HepG2 (cell line): Measurements from ENCODE around the gene RRP9. TPM values are rescaled to one million over a fixed set of nuclear protein-coding genes. Genes with fewer than 3 reads are reported as not detected.

ENCODE experiments used
- ATAC-seq: fragments of 200-7000 bp; cut with Tn5 transposase; 3 replicates; pipeline ENCODE4 v1.9.1; 2020; ENCODE audit warnings: mild to moderate bottlenecking, moderate library complexity
- BruUV-seq: library from RNA; stranded (reverse); fragments of 400-500 nt; replicated peaks from 2 replicates; lab custom pipeline; 2021; lab: Mats Ljungman, UMichigan
- CTCF ChIA-PET: fragments of 300-600 bp; formaldehyde crosslinking; extraction: SDS; loops from one replicate; lab custom pipeline; 2021; ENCODE audit warnings: low total read pairs, inconsistent platforms, low intra/inter-chr PET ratio; lab: Yijun Ruan, JAX
- POLR2A ChIA-PET: fragments of 350-600 bp; sonication (Branson Sonifier 250); formaldehyde crosslinking; loops from one replicate; lab custom pipeline; 2020; ENCODE audit warnings: antibody characterized with exemption, inconsistent platforms; lab: Yijun Ruan, JAX
- DNase-seq: peaks from one replicate; pipeline ENCODE4 v3.0.0-alpha.2; 2015; ENCODE audit warnings: low spot score
- FAIRE-seq: peaks from 3 replicates; lab custom pipeline; 2011; peaks lifted over from hg19 to GRCh38; lab: Jason Lieb, UNC
- H2AFZ ChIP-seq: one replicate; pipeline ENCODE4 v1.6.1; 2011; ENCODE audit warnings: low read length, inconsistent platforms
- H3K27ac ChIP-seq: fragments of 300-600 bp; 3 replicates; pipeline ENCODE4 v1.8.0; 2011; ENCODE audit warnings: mixed run types, mild to moderate bottlenecking, mixed read lengths, low read length, inconsistent platforms; ENCODE audit not compliant: insufficient read depth; ENCODE audit errors: extremely low read length
- H3K27me3 ChIP-seq, 2 experiments: fragments of 200-600 bp in 1 of 2; 2 replicates in 1 of 2; 3 replicates in 1 of 2; pipeline versions ENCODE4 v1.6.0 to v1.8.0; 2011; ENCODE audit warnings: low read length in 2 of 2, mild to moderate bottlenecking in 2 of 2, moderate library complexity in 2 of 2, inconsistent platforms in 1 of 2; ENCODE audit not compliant: insufficient read depth in 2 of 2, control insufficient read depth in 1 of 2
- H3K36me3 ChIP-seq, 2 experiments: fragments of 200-600 bp in 1 of 2; replicated peaks in 1 of 2; 2 replicates in 1 of 2; 3 replicates in 1 of 2; pipeline versions ENCODE4 v1.5.1 to v1.8.0; 2011; ENCODE audit warnings: low read length in 2 of 2, inconsistent platforms in 1 of 2; ENCODE audit not compliant: insufficient read depth in 2 of 2, control insufficient read depth in 1 of 2
- H3K4me1 ChIP-seq: 2 replicates; pipeline ENCODE4 v1.5.1; 2012; ENCODE audit warnings: low read length, inconsistent platforms; ENCODE audit not compliant: insufficient read depth
- H3K4me2 ChIP-seq: 2 replicates; pipeline ENCODE4 v1.6.0; 2011; ENCODE audit warnings: low read depth, low read length, inconsistent platforms
- H3K4me3 ChIP-seq, 3 experiments: fragments of 200-600 bp in 1 of 3; sonication (generic), shearing (Covaris generic) in 1 of 3; replicated peaks in 1 of 3; 2 replicates each; pipeline ENCODE4 v1.5.1; 2011 to 2016; ENCODE audit warnings: low read length in 3 of 3, inconsistent platforms in 2 of 3, low read depth in 2 of 3, mild to moderate bottlenecking in 2 of 3, control low read depth in 1 of 3, mixed read lengths in 1 of 3; ENCODE audit not compliant: insufficient read depth in 1 of 3
- H3K79me2 ChIP-seq: one replicate; pipeline ENCODE4 v1.6.1; 2011; ENCODE audit warnings: low read length, inconsistent platforms; ENCODE audit not compliant: insufficient read depth
- H3K9ac ChIP-seq: 2 replicates; pipeline ENCODE4 v1.6.0; 2011; ENCODE audit warnings: mild to moderate bottlenecking, low read depth, low read length, inconsistent platforms; ENCODE audit not compliant: insufficient read depth
- H3K9me3 ChIP-seq: 2 replicates; pipeline ENCODE4 v1.5.1; 2012; ENCODE audit warnings: mild to moderate bottlenecking, low read length
- H4K20me1 ChIP-seq: 2 replicates; pipeline ENCODE4 v1.6.0; 2011; ENCODE audit warnings: inconsistent platforms, mild to moderate bottlenecking, low read length, moderate library complexity; ENCODE audit not compliant: insufficient read depth
- REPIN1 ChIP-seq: sonication (generic); formaldehyde crosslinking; IDR thresholded peaks from 2 replicates; pipeline ENCODE4 v1.8.0; 2022; ENCODE audit warnings: missing genetic modification reagents, low read depth, mild to moderate bottlenecking, borderline replicate concordance
- RORA ChIP-seq: sonication (generic); formaldehyde crosslinking; IDR thresholded peaks from 2 replicates; pipeline ENCODE4 v1.5.0; 2020; ENCODE audit warnings: mild to moderate bottlenecking, missing genetic modification reagents, moderate library complexity
- ZNF367 ChIP-seq: sonication (generic); formaldehyde crosslinking; IDR thresholded peaks from 2 replicates; pipeline ENCODE4 v1.4.0; 2020; ENCODE audit warnings: missing genetic modification reagents, borderline replicate concordance
- ZNF432 ChIP-seq: sonication (generic); formaldehyde crosslinking; IDR thresholded peaks from 2 replicates; pipeline ENCODE4 v1.5.0; 2020; ENCODE audit warnings: missing genetic modification reagents, mild to moderate bottlenecking, borderline replicate concordance
- ZNF607 ChIP-seq: sonication (generic); formaldehyde crosslinking; IDR thresholded peaks from 2 replicates; pipeline ENCODE4 v1.5.1; 2020; ENCODE audit warnings: missing genetic modification reagents, mild to moderate bottlenecking, borderline replicate concordance
- ZNF775 ChIP-seq: sonication (generic); formaldehyde crosslinking; IDR thresholded peaks from 2 replicates; pipeline ENCODE4 v1.4.0; 2020; ENCODE audit warnings: missing genetic modification reagents, mild to moderate bottlenecking, moderate library complexity, borderline replicate concordance
- WGBS: methylation state at CpG from one replicate; pipeline ENCODE4 v1.1.6; 2017; ENCODE audit warnings: low lambda C conversion rate; 5-methylcytosine and 5-hydroxymethylcytosine counted together
- in situ Hi-C: cut with HindIII; loops from 2 replicates; pipeline ENCODE4 v1.10.0; 2017; ENCODE audit warnings: low pct_unique_long_range_greater_than_20kb; ENCODE audit not compliant: extremely low pct_ligation_motif_present
- intact Hi-C: fragments of 100-400 bp; cut with micrococcal nuclease; formaldehyde crosslinking; loops from one replicate; pipeline ENCODE4 v1.10.0; 2022; ENCODE audit not compliant: unreplicated experiment
- polyA plus RNA-seq, 8 experiments: library from polyadenylated mRNA; depleted of rRNA in 3 of 8; stranded (reverse) in 7 of 8; unstranded in 1 of 8; fragments of >200 nt; fragmentation: Illumina TruSeq in 4 of 8; extraction: Trizol in 4 of 8; gene quantifications; 2 replicates each; pipeline versions ENCODE4 v1.2.1 to v1.2.3, GENCODE V29; 2011 to 2016; ENCODE audit warnings: low read depth in 4 of 8, missing spikeins in 1 of 8, mixed read lengths in 1 of 8; ENCODE audit not compliant: insufficient read depth in 1 of 8
- total RNA-seq, 5 experiments: library from RNA; depleted of rRNA; stranded (reverse); fragments of >200 nt; fragmentation: Illumina TruSeq; extraction: Trizol; gene quantifications; 2 replicates each; pipeline ENCODE4 v1.2.3, GENCODE V29; 2016; ENCODE audit warnings: low read depth in 1 of 5
- TF ChIP-seq, protein P1 (sequence below): sonication (generic); formaldehyde crosslinking; IDR thresholded peaks from 2 replicates; pipeline ENCODE4 v1.9.0; 2021; ENCODE audit warnings: missing genetic modification reagents, borderline replicate concordance
- TF ChIP-seq, protein P2 (sequence below): fragments of 450-650 bp; IDR thresholded peaks from 2 replicates; pipeline ENCODE4 v1.6.1; 2016

Gene RRP9
- total and polyA plus RNA-seq, 2 of the 13 experiments (the other 11 are each of a cell fraction or from before 2014, with no cell fraction given): 14.8 to 44.0 TPM

DNA sequence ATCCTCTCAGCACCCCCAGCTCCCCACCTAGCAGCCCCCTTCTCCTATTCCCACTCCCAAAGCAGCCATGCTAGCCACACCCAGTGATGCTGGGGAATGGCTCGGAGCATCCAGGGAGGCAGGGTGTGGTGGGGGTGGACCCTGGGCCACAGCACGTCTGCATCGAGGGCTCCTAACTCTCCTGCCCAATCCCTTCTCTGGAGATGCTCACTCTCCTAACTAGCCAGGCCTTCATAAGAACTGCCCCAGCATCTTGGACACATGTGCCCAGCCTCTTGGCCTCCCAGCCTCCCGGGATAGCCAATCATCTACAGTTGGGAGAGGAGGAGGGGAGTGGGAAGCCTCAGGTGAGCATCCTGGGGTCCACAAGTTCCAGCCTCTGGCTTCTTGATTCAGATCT is 22.8 kb upstream of the RRP9 start:
- in situ Hi-C loops (no loop called here), intact Hi-C loops (no loop called here)
- peaks cover 3% of the 10 kb centered on the region for H3K79me2 ChIP-seq
- ATAC-seq (no peak), FAIRE-seq (no peak), DNase-seq (no peak)
- no peak for TF ChIP-seq ZNF367 (CRISPR knock-in tag)
- no peak for TF ChIP-seq ZNF775 (CRISPR knock-in tag)
- no peak for TF ChIP-seq RORA (CRISPR knock-in tag)
- no peak for TF ChIP-seq ZNF432 (CRISPR knock-in tag)
- TF ChIP-seq, protein P1, sequence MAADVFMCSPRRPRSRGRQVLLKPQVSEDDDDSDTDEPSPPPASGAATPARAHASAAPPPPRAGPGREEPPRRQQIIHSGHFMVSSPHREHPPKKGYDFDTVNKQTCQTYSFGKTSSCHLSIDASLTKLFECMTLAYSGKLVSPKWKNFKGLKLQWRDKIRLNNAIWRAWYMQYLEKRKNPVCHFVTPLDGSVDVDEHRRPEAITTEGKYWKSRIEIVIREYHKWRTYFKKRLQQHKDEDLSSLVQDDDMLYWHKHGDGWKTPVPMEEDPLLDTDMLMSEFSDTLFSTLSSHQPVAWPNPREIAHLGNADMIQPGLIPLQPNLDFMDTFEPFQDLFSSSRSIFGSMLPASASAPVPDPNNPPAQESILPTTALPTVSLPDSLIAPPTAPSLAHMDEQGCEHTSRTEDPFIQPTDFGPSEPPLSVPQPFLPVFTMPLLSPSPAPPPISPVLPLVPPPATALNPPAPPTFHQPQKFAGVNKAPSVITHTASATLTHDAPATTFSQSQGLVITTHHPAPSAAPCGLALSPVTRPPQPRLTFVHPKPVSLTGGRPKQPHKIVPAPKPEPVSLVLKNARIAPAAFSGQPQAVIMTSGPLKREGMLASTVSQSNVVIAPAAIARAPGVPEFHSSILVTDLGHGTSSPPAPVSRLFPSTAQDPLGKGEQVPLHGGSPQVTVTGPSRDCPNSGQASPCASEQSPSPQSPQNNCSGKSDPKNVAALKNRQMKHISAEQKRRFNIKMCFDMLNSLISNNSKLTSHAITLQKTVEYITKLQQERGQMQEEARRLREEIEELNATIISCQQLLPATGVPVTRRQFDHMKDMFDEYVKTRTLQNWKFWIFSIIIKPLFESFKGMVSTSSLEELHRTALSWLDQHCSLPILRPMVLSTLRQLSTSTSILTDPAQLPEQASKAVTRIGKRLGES (CRISPR knock-in tag): no peak
- TF ChIP-seq, protein P2, sequence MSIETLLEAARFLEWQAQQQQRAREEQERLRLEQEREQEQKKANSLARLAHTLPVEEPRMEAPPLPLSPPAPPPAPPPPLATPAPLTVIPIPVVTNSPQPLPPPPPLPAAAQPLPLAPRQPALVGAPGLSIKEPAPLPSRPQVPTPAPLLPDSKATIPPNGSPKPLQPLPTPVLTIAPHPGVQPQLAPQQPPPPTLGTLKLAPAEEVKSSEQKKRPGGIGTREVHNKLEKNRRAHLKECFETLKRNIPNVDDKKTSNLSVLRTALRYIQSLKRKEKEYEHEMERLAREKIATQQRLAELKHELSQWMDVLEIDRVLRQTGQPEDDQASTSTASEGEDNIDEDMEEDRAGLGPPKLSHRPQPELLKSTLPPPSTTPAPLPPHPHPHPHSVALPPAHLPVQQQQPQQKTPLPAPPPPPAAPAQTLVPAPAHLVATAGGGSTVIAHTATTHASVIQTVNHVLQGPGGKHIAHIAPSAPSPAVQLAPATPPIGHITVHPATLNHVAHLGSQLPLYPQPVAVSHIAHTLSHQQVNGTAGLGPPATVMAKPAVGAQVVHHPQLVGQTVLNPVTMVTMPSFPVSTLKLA: no peak
- TF ChIP-seq ZNF607 (CRISPR knock-in tag): no peak
- TF ChIP-seq REPIN1 (CRISPR knock-in tag): no peak
- peaks cover 75% of the 10 kb centered on the region for H3K4me1 ChIP-seq
- no peak overlapping the region for H3K4me3 ChIP-seq
- BruUV-seq: no TSS peak
- WGBS: 100% methylated on average over 1 of the region's 4 CpGs
- H3K4me2 ChIP-seq: no peak overlapping the region
- H3K27me3 ChIP-seq: no peaks in the 10 kb centered on the region
- no peaks in the 10 kb centered on the region for H4K20me1 ChIP-seq
- ChIA-PET POLR2A (interaction anchor here (0.7 to 6.8 kb wide), 3 partner anchors 12 to 22 kb away, joined by 3 to 59 read pairs (median 7); partner anchors contain the start of genes ACY1 and PARP3), CTCF (no interaction called here)
- no peak overlapping the region for H3K27ac ChIP-seq
- no peaks in the 10 kb centered on the region for H3K9me3 ChIP-seq
- H3K36me3 ChIP-seq: peaks cover 2 to 9% of the 10 kb centered on the region in 2 experiments; a peak in 4 of 5 replicates
- H2AFZ ChIP-seq: no peak overlapping the region
- no peak overlapping the region for H3K9ac ChIP-seq
